ENCODE measurements around the gene CTR9. TPM values are rescaled to one million over a fixed set of nuclear protein-coding genes. Genes with fewer than 3 reads are reported as not detected.

Gene CTR9
- total and polyA plus RNA-seq, 2 of the 13 experiments (the other 11 are each of a cell fraction or from before 2014, with no cell fraction given), result 6.6 to 22.1 TPM

- Histone ChIP-seq H3K9ac (ENCODE audit: insufficient read depth, low read depth, low read length) (no peak overlapping the region), H4K20me1 (ENCODE audit: insufficient read depth, low read length) (no peaks in the 10 kb centered on the region), H3K4me1 (ENCODE audit: insufficient read depth, low read length) (no peaks in the 10 kb centered on the region), H3K9me3 (ENCODE audit: low read length) (no peaks in the 10 kb centered on the region), H3K27ac (ENCODE audit: extremely low read length, insufficient read depth, low read length) (no peak overlapping the region), H3K27me3 (ENCODE audit: control insufficient read depth in 1 of 2, insufficient read depth in 2 of 2, low read length in 2 of 2) (peaks cover 2 to 10% of the 10 kb centered on the region in 2 experiments; a peak in 2 of 5 replicates), H3K4me2 (ENCODE audit: low read depth, low read length) (no peak overlapping the region), H3K4me3 (replicated peaks in 1 of 3; ENCODE audit: insufficient read depth in 1 of 3, low read depth in 2 of 3, low read length in 3 of 3) (no peak overlapping the region), H3K36me3 (replicated peaks in 1 of 2; ENCODE audit: control insufficient read depth in 1 of 2, insufficient read depth in 2 of 2, low read length in 2 of 2) (no peaks in the 10 kb centered on the region), H2AFZ (ENCODE audit: low read length) (no peak overlapping the region), H3K79me2 (ENCODE audit: insufficient read depth, low read length) (no peaks in the 10 kb centered on the region)
- FAIRE-seq (no peak), ATAC-seq (peak; percentile 54), DNase-seq (ENCODE audit: low spot score) (no peak)
- BruUV-seq (replicated peaks), result no TSS peak
- 14% methylated on average over 4 of the region's 4 CpGs for WGBS (ENCODE audit: low lambda C conversion rate)
- ChIA-PET CTCF (ENCODE audit: low intra/inter-chr PET ratio, low total read pairs) (no interaction called here), POLR2A (interaction anchor here (0.9 to 1.9 kb wide), 2 partner anchors 8 to 73 kb away, joined by 3 to 4 read pairs; partner anchors contain the start of gene ZBED5)
- intact Hi-C loops (cut with micrococcal nuclease; ENCODE audit: unreplicated experiment), result no loop called here
- in situ Hi-C loops (cut with HindIII; ENCODE audit: extremely low pct_ligation_motif_present, low pct_unique_long_range_greater_than_20kb), result no loop called here
- TF ChIP-seq FOXP4 (CRISPR knock-in tag; IDR thresholded peaks at IDR 0.05) (no peak), SKIL (CRISPR knock-in tag; IDR thresholded peaks at IDR 0.05; ENCODE audit: borderline replicate concordance) (no peak), ZBTB43 (CRISPR knock-in tag; conservative IDR thresholded peaks at IDR 0.05) (no peak), NFE2 (CRISPR knock-in tag; IDR thresholded peaks at IDR 0.05) (no peak), ZNF224 (CRISPR knock-in tag; IDR thresholded peaks at IDR 0.05) (no peak), CEBPG (CRISPR knock-in tag; IDR thresholded peaks at IDR 0.05) (no peak), ZSCAN20 (CRISPR knock-in tag; IDR thresholded peaks at IDR 0.05; ENCODE audit: borderline replicate concordance) (no peak), TFDP1 (CRISPR knock-in tag; IDR thresholded peaks at IDR 0.05; ENCODE audit: borderline replicate concordance) (no peak), ZBTB38 (CRISPR knock-in tag; IDR thresholded peaks at IDR 0.05) (no peak), HNRNPLL (IDR thresholded peaks at IDR 0.05; ENCODE audit: low read depth, low read length, poor library complexity, severe bottlenecking) (no peak), ZNF510 (CRISPR knock-in tag; IDR thresholded peaks at IDR 0.05; ENCODE audit: low read depth) (no peak), ZHX1 (CRISPR knock-in tag; IDR thresholded peaks at IDR 0.05; ENCODE audit: low read depth) (no peak), ADNP (CRISPR knock-in tag; IDR thresholded peaks at IDR 0.05) (no peak), ZSCAN5A (CRISPR knock-in tag; IDR thresholded peaks at IDR 0.05; ENCODE audit: borderline replicate concordance) (no peak)
These were observed 34.1 kb downstream of the CTR9 start for GRCh38 chr11:10785146-10785474.

All from HepG2 (cell line).